ENCODE results near the gene PPFIBP1. TPM values are rescaled to one million over a fixed set of nuclear protein-coding genes. Genes with fewer than 3 reads are reported as not detected.

The PPFIBP1 gene
- polyA plus RNA-seq, 1 of the 3 experiments (the other 2 are of a cell fraction), result 55.0 TPM

DNA sequence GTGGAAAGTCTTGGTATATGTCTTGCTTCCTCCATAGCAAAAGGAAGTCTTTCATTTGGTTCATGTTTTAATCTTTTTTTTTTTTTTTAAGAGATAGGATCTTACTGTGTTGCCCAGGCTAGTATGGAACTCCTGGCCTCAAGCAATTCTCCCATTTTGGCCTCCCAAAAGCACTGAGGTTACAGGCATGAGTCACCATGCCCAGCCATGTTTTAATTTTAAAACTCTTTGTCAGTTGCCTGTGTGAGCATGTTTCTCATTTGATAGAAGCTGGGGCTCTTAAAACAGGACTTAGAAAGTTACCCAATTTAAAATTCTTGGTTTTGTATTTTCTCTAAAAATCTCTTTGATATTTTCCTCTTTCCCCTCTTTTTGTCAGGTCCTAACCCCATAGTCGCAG, 127.2 kb downstream of the PPFIBP1 start (continued):
- TF ChIP-seq MXI1 (IDR thresholded peaks at IDR 0.05; ENCODE audit: low read depth, low read length) (no peak), ELF1 (IDR thresholded peaks at IDR 0.05) (no peak), NFIC (IDR thresholded peaks at IDR 0.05; ENCODE audit: borderline replicate concordance) (no peak)

DNA sequence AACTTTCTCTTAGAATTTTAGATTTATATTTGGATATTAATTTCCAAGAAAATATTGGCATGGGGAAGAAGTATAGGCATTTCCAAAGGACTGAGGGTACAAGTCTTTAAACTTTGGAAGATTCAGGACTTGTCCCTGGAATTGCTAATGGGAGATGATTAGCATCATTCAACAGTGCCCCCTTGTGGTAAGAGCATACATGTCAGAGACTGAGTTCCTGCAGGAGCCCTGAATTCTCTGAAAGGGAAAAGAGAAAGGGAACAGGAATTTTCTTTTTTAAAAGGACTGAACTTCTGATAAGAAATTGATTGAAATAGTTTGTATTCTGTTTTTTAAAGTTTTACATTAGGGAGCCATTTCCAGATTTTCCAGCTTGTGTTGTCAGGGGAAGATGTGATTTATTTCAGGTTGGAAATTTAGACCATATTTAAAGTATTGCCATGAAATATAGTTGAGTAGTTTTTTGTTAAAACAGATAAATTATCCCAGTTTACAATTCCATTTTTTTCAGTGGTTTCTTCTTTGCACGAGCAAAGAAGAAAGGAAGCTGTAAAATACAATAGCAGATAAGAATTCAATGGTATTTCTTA, 128.3 kb downstream of the PPFIBP1 start:
- Histone ChIP-seq H4K20me1 (ENCODE audit: insufficient read depth) (no peaks in the 10 kb centered on the region), H3K79me2 (ENCODE audit: insufficient read depth) (peaks cover 11% of the 10 kb centered on the region; the same call in 1 of the 2 replicates), H3K36me3 (replicated peaks in 1 of 2; ENCODE audit: control insufficient read depth in 1 of 2, insufficient read depth in 2 of 2, low read length in 1 of 2) (peaks cover 35 to 74% of the 10 kb centered on the region in 2 experiments), H3K9ac (0 out of 2 replicates have a peak overlapping the region, but pooled peaks have one; percentile 17), H3K9me3 (no peaks in the 10 kb centered on the region), H3K9me2 (no peaks in the 10 kb centered on the region), H3K4me2 (no peak overlapping the region), H3K4me1 (ENCODE audit: control insufficient read depth in 1 of 2, insufficient read depth in 2 of 2, low read depth in 1 of 2, low read length in 1 of 2) (peaks cover 0 to 12% of the 10 kb centered on the region in 2 experiments; a peak in 3 of 4 replicates), H3F3A (replicated peaks; ENCODE audit: insufficient read depth) (peaks cover 35% of the 10 kb centered on the region), H3K27me3 (ENCODE audit: insufficient read depth) (no peaks in the 10 kb centered on the region), H2AFZ (ENCODE audit: low read depth) (no peak overlapping the region), H3K4me3 (ENCODE audit: low read depth in 2 of 2, low read length in 1 of 2) (peak overlapping the region in 1 of 2 experiments; percentile 51; a peak in 1 of 4 replicates), H3K27ac (ENCODE audit: low read depth in 2 of 2, low read length in 1 of 2) (peak overlapping the region; percentile 62 to 65; a peak in 3 of 4 replicates)
- POLR2A ChIA-PET, result no interaction called here
- TF ChIP-seq RXRA (IDR thresholded peaks at IDR 0.05; ENCODE audit: borderline replicate concordance, low read depth) (no peak), FOXJ3 (CRISPR knock-in tag; IDR thresholded peaks at IDR 0.05) (no peak), RAD21 (IDR thresholded peaks at IDR 0.05; ENCODE audit: low read length) (peak; percentile 81), RFX5 (IDR thresholded peaks at IDR 0.05; ENCODE audit: low read length) (no peak), TEAD4 (IDR thresholded peaks at IDR 0.05; ENCODE audit: borderline replicate concordance, insufficient read depth) (no peak), JUND (IDR thresholded peaks at IDR 0.05) (no peak), TCF12 (IDR thresholded peaks at IDR 0.05) (no peak), FOSL2 (IDR thresholded peaks at IDR 0.05; ENCODE audit: borderline replicate concordance, low read depth) (no peak), SMC3 (IDR thresholded peaks at IDR 0.05; ENCODE audit: low read depth, low read length) (peak; percentile 59), MXI1 (IDR thresholded peaks at IDR 0.05; ENCODE audit: low read depth, low read length) (no peak), FOXM1 (IDR thresholded peaks at IDR 0.05; ENCODE audit: low read depth) (no peak), EZH2phosphoT487 (IDR thresholded peaks at IDR 0.05; ENCODE audit: borderline replicate concordance, low read depth) (no peak), MEF2A (IDR thresholded peaks at IDR 0.05; ENCODE audit: borderline replicate concordance, low read depth) (no peak), TAF1 (IDR thresholded peaks at IDR 0.05; ENCODE audit: borderline replicate concordance, low read depth, low read length) (no peak), GABPA (IDR thresholded peaks at IDR 0.05; ENCODE audit: low read depth) (no peak)
- TF ChIP-seq, protein P1, sequence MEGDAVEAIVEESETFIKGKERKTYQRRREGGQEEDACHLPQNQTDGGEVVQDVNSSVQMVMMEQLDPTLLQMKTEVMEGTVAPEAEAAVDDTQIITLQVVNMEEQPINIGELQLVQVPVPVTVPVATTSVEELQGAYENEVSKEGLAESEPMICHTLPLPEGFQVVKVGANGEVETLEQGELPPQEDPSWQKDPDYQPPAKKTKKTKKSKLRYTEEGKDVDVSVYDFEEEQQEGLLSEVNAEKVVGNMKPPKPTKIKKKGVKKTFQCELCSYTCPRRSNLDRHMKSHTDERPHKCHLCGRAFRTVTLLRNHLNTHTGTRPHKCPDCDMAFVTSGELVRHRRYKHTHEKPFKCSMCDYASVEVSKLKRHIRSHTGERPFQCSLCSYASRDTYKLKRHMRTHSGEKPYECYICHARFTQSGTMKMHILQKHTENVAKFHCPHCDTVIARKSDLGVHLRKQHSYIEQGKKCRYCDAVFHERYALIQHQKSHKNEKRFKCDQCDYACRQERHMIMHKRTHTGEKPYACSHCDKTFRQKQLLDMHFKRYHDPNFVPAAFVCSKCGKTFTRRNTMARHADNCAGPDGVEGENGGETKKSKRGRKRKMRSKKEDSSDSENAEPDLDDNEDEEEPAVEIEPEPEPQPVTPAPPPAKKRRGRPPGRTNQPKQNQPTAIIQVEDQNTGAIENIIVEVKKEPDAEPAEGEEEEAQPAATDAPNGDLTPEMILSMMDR (IDR thresholded peaks at IDR 0.05), result peak; percentile 89
- TF ChIP-seq, protein P2, sequence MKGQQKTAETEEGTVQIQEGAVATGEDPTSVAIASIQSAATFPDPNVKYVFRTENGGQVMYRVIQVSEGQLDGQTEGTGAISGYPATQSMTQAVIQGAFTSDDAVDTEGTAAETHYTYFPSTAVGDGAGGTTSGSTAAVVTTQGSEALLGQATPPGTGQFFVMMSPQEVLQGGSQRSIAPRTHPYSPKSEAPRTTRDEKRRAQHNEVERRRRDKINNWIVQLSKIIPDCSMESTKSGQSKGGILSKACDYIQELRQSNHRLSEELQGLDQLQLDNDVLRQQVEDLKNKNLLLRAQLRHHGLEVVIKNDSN (IDR thresholded peaks at IDR 0.05; ENCODE audit: borderline replicate concordance, low read depth), result no peak
- TF ChIP-seq, protein P3, sequence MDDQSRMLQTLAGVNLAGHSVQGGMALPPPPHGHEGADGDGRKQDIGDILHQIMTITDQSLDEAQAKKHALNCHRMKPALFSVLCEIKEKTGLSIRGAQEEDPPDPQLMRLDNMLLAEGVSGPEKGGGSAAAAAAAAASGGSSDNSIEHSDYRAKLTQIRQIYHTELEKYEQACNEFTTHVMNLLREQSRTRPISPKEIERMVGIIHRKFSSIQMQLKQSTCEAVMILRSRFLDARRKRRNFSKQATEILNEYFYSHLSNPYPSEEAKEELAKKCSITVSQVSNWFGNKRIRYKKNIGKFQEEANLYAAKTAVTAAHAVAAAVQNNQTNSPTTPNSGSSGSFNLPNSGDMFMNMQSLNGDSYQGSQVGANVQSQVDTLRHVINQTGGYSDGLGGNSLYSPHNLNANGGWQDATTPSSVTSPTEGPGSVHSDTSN (IDR thresholded peaks at IDR 0.05), result no peak
- TF ChIP-seq, protein P4, sequence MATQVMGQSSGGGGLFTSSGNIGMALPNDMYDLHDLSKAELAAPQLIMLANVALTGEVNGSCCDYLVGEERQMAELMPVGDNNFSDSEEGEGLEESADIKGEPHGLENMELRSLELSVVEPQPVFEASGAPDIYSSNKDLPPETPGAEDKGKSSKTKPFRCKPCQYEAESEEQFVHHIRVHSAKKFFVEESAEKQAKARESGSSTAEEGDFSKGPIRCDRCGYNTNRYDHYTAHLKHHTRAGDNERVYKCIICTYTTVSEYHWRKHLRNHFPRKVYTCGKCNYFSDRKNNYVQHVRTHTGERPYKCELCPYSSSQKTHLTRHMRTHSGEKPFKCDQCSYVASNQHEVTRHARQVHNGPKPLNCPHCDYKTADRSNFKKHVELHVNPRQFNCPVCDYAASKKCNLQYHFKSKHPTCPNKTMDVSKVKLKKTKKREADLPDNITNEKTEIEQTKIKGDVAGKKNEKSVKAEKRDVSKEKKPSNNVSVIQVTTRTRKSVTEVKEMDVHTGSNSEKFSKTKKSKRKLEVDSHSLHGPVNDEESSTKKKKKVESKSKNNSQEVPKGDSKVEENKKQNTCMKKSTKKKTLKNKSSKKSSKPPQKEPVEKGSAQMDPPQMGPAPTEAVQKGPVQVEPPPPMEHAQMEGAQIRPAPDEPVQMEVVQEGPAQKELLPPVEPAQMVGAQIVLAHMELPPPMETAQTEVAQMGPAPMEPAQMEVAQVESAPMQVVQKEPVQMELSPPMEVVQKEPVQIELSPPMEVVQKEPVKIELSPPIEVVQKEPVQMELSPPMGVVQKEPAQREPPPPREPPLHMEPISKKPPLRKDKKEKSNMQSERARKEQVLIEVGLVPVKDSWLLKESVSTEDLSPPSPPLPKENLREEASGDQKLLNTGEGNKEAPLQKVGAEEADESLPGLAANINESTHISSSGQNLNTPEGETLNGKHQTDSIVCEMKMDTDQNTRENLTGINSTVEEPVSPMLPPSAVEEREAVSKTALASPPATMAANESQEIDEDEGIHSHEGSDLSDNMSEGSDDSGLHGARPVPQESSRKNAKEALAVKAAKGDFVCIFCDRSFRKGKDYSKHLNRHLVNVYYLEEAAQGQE (IDR thresholded peaks at IDR 0.05; ENCODE audit: low read depth, low read length), result no peak
- 26% methylated on average over 1 of the region's 1 CpG for WGBS (ENCODE audit: low lambda C conversion rate)
- DNase-seq, result peak; percentile 54
- CTCF ChIA-PET, result interaction anchor here (0.7 to 2.9 kb wide), 24 partner anchors 10 to 539 kb away, joined by 3 to 17 read pairs (median 3); partner anchors contain the start of gene MRPS35

Data from SK-N-SH (cell line).